PC-3 (cell line): ENCODE results near the gene UCP2. TPM values are rescaled to one million over a fixed set of nuclear protein-coding genes. Genes with fewer than 3 reads are reported as not detected.

Source experiments
- ATAC-seq: fragments of 200-7000 bp; cut with Tn5 transposase; 2 replicates; pipeline ENCODE4 v1.9.1; 2020; ENCODE audit warnings: mild to moderate bottlenecking, moderate library complexity
- BruUV-seq: library from RNA; stranded (reverse); fragments of 400-500 nt; replicated peaks from 2 replicates; lab custom pipeline; 2021; lab: Mats Ljungman, UMichigan
- CTCF ChIA-PET: fragments of 300-600 bp; sonication (Branson Sonifier 250); formaldehyde crosslinking; loops from one replicate; lab custom pipeline; 2022; ENCODE audit warnings: antibody characterized with exemption; lab: Charles Lee
- POLR2A ChIA-PET: fragments of 300-600 bp; sonication (Branson Sonifier 250); formaldehyde crosslinking; loops from one replicate; lab custom pipeline; 2022; ENCODE audit warnings: antibody characterized with exemption; ENCODE audit not compliant: unreplicated experiment; lab: Charles Lee
- DNase-seq: peaks from one replicate; pipeline ENCODE4 v3.0.0-alpha.2; 2015
- H2AFZ ChIP-seq: fragments of 300-600 bp; sonication (generic); 2 replicates; pipeline ENCODE4 v1.6.0; 2016; ENCODE audit warnings: antibody characterized with exemption, low read length
- H3F3A ChIP-seq: fragments of 300-600 bp; sonication (generic); one replicate; pipeline ENCODE4 v1.6.0; 2017; ENCODE audit warnings: antibody characterized with exemption, low read length, control low read depth, mild to moderate bottlenecking; ENCODE audit not compliant: unreplicated experiment
- H3K27ac ChIP-seq: fragments of 300-600 bp; sonication (generic); 2 replicates; pipeline ENCODE4 v1.5.1; 2016; ENCODE audit warnings: mild to moderate bottlenecking, low read length
- H3K27me3 ChIP-seq: fragments of 300-600 bp; sonication (generic); 2 replicates; pipeline ENCODE4 v1.6.1; 2016; ENCODE audit warnings: low read length, mixed read lengths
- H3K36me3 ChIP-seq: fragments of 300-600 bp; sonication (generic); 2 replicates; pipeline ENCODE4 v1.6.1; 2016; ENCODE audit warnings: low read depth, mixed run types, low read length, mixed read lengths
- H3K4me1 ChIP-seq: fragments of 300-600 bp; sonication (generic); 2 replicates; pipeline ENCODE4 v1.5.1; 2016; ENCODE audit warnings: low read length; ENCODE audit not compliant: insufficient read depth
- H3K4me2 ChIP-seq: fragments of 300-600 bp; sonication (generic); 2 replicates; pipeline ENCODE4 v1.6.0; 2016; ENCODE audit warnings: low read length
- H3K4me3 ChIP-seq: fragments of 300-600 bp; sonication (generic); 2 replicates; pipeline ENCODE4 v1.5.1; 2016; ENCODE audit warnings: mild to moderate bottlenecking, low read length, mixed read lengths
- H3K79me2 ChIP-seq: fragments of 300-600 bp; sonication (generic); 2 replicates; pipeline ENCODE4 v1.6.1; 2017; ENCODE audit warnings: low read length, mixed read lengths
- H3K9ac ChIP-seq: fragments of 300-600 bp; sonication (generic); 2 replicates; pipeline ENCODE4 v1.6.0; 2016; ENCODE audit warnings: mild to moderate bottlenecking, low read length
- H3K9me2 ChIP-seq: fragments of 300-600 bp; sonication (generic); replicated peaks from 2 replicates; pipeline ENCODE4 v1.6.1; 2016; ENCODE audit warnings: mixed run types, low read length, mixed read lengths
- H3K9me3 ChIP-seq: fragments of 300-600 bp; sonication (generic); 2 replicates; pipeline ENCODE4 v1.6.1; 2016; ENCODE audit warnings: low read length, mixed read lengths
- H4K20me1 ChIP-seq: fragments of 300-600 bp; sonication (generic); 2 replicates; pipeline ENCODE4 v1.6.1; 2016; ENCODE audit warnings: low read length, mixed read lengths
- EZH2 ChIP-seq: fragments of 300-600 bp; sonication (generic); IDR thresholded peaks from one replicate; pipeline ENCODE4 v1.6.1; 2017; ENCODE audit warnings: antibody characterized with exemption, mild to moderate bottlenecking, low read length; ENCODE audit not compliant: unreplicated experiment
- EZH2phosphoT487 ChIP-seq: fragments of 300-600 bp; sonication (generic); IDR thresholded peaks from 2 replicates; pipeline ENCODE4 v1.6.1; 2018; ENCODE audit warnings: mild to moderate bottlenecking, antibody characterized with exemption, low read length, borderline replicate concordance
- intact Hi-C: fragments of 100-400 bp; cut with micrococcal nuclease; formaldehyde crosslinking; loops from 2 replicates; pipeline ENCODE4 v1.9.0; 2023
- total RNA-seq: library from RNA; depleted of rRNA; stranded (reverse); fragments of >200 nt; gene quantifications from 2 replicates; pipeline ENCODE4 v1.2.3, GENCODE V29; 2014
- TF ChIP-seq, protein P1 (sequence below): fragments of 300-600 bp; sonication (generic); conservative IDR thresholded peaks from 2 replicates; pipeline ENCODE4 v1.5.1; 2017; ENCODE audit warnings: antibody characterized with exemption, low read depth, mild to moderate bottlenecking, low read length

UCP2 gene
- total RNA-seq, 1 experiment from 2014 or later = 6.4 TPM

DNA sequence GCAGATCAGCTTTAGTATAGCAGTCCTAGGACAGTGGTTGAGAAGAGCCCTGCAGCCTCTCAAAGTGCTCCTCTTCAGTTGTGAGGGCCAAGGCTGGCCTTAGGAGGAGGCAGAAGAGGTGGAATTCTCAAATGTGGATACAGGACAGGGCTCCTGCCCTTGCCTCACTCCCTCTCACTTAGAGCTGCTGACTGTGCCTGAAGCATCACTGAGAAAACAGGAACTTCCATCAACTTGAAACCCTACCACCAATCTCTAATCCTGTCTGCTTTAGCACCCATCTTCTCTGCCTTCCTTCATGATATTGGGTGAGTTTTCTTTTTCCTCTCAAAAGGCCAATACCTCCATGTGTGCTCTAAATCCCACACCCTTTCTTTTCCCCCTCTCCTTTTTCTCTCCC lies 40.6 kb upstream of the UCP2 start:
- Histone ChIP-seq H2AFZ (no peak overlapping the region), H3K9ac (no peak overlapping the region), H3K36me3 (no peaks in the 10 kb centered on the region), H3K9me2 (no peaks in the 10 kb centered on the region), H3K27me3 (no peaks in the 10 kb centered on the region), H3K4me1 (peaks cover 44% of the 10 kb centered on the region), H3F3A (peaks cover 12% of the 10 kb centered on the region), H3K27ac (no peak overlapping the region), H3K9me3 (no peaks in the 10 kb centered on the region), H3K79me2 (no peaks in the 10 kb centered on the region), H3K4me2 (no peak overlapping the region), H3K4me3 (no peak overlapping the region), H4K20me1 (no peaks in the 10 kb centered on the region)
- DNase-seq (no peak), ATAC-seq (no peak)
- CTCF ChIA-PET = no interaction called here
- no TSS peak for BruUV-seq
- TF ChIP-seq, protein P1, sequence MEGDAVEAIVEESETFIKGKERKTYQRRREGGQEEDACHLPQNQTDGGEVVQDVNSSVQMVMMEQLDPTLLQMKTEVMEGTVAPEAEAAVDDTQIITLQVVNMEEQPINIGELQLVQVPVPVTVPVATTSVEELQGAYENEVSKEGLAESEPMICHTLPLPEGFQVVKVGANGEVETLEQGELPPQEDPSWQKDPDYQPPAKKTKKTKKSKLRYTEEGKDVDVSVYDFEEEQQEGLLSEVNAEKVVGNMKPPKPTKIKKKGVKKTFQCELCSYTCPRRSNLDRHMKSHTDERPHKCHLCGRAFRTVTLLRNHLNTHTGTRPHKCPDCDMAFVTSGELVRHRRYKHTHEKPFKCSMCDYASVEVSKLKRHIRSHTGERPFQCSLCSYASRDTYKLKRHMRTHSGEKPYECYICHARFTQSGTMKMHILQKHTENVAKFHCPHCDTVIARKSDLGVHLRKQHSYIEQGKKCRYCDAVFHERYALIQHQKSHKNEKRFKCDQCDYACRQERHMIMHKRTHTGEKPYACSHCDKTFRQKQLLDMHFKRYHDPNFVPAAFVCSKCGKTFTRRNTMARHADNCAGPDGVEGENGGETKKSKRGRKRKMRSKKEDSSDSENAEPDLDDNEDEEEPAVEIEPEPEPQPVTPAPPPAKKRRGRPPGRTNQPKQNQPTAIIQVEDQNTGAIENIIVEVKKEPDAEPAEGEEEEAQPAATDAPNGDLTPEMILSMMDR = no peak
- TF ChIP-seq EZH2 = no peak
- TF ChIP-seq EZH2phosphoT487 = no peak
- POLR2A ChIA-PET = no interaction called here
- intact Hi-C loops = no loop called here

DNA sequence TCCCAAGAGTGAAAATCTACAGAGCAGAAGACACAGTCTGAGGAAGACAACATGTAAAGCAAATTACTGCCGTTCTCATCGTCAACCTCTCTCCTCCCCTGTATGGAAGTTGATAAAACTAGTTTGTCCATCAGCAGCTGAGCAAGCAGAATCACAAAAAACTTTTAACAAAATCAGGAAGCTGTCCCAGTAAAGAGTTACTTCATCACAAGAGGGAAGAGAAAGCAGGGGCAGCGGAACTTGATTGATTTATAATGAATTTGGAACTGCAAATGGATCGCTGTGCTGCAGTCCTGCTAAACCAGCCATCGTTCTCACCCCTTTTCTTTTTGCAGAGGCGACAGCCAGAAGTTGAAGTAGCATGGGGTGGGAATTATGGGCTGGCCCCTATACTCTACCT lies 39.9 kb upstream of the UCP2 start:
- H4K20me1 ChIP-seq = no peaks in the 10 kb centered on the region
- H2AFZ ChIP-seq = no peak overlapping the region
- no peaks in the 10 kb centered on the region for H3K9me2 ChIP-seq
- no peak overlapping the region for H3K4me3 ChIP-seq
- H3K9me3 ChIP-seq = no peaks in the 10 kb centered on the region
- ATAC-seq (no peak), DNase-seq (no peak)
- peaks cover 47% of the 10 kb centered on the region for H3K4me1 ChIP-seq
- BruUV-seq = no TSS peak
- no peak overlapping the region for H3K4me2 ChIP-seq
- no peaks in the 10 kb centered on the region for H3K79me2 ChIP-seq
- ChIA-PET CTCF (no interaction called here), POLR2A (no interaction called here)
- H3K27me3 ChIP-seq = no peaks in the 10 kb centered on the region
- no peak overlapping the region for H3K27ac ChIP-seq
- intact Hi-C loops = no loop called here
- no peaks in the 10 kb centered on the region for H3K36me3 ChIP-seq
- peaks cover 12% of the 10 kb centered on the region for H3F3A ChIP-seq
- TF ChIP-seq EZH2 (no peak), EZH2phosphoT487 (no peak)
- no peak overlapping the region for H3K9ac ChIP-seq

DNA sequence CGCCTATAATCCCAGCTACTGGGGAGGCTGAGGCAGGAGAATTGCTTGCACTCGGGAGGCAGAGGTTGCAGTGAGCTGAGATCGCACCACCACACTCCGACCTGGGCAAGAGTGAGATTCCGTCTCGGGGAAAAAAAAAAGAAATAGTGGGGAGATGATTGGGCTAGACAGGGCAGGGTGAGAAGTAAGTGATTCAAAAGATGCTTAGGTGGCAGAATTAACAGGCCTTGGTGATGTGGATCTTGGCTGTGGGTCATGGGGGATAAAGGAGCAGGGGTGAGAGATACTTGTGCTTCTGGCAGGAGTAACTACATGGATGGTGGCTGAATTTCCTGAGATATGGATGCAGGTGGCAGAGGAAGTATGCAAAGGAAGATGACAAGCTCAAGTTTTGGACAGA lies 39.4 kb upstream of the UCP2 start:
- Histone ChIP-seq H3K9ac (no peak overlapping the region), H4K20me1 (no peaks in the 10 kb centered on the region), H3K4me2 (no peak overlapping the region), H3K36me3 (peaks cover under 1% of the 10 kb centered on the region; the same call in 1 of the 2 replicates), H3K27ac (no peak overlapping the region), H2AFZ (no peak overlapping the region), H3F3A (peaks cover 12% of the 10 kb centered on the region), H3K9me3 (no peaks in the 10 kb centered on the region), H3K4me3 (no peak overlapping the region), H3K4me1 (peaks cover 41% of the 10 kb centered on the region), H3K9me2 (no peaks in the 10 kb centered on the region), H3K79me2 (no peaks in the 10 kb centered on the region), H3K27me3 (no peaks in the 10 kb centered on the region)
- BruUV-seq = no TSS peak
- ChIA-PET CTCF (no interaction called here), POLR2A (no interaction called here)
- no peak for ATAC-seq
- intact Hi-C loops = no loop called here
- DNase-seq = no peak
- TF ChIP-seq EZH2phosphoT487 = no peak
- TF ChIP-seq, protein P1 = no peak
- no peak for TF ChIP-seq EZH2
